ENCODE data around the gene ZBTB16.

Gene ZBTB16

DNA sequence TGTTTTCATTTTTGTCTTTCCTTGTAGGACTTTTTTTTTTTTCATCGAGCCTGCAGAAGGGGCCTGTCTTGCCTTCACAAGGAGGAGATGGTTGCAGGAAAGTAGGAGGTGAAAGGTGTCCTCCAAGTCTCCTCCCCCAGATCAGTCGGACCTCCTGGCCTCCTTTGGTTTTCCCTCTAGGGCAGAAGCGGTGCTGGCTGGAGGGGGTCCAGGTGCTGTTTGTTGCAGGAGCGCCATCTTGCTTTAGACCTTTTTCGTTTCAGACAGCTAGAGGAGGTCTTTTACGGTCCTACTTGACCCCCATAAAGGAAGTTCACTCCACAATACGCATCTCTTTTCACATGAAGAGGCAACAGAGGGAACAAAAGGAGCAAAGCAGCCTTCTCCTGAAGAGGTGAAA, 66.0 kb downstream of the ZBTB16 start:
- TF ChIP-seq, protein P1, sequence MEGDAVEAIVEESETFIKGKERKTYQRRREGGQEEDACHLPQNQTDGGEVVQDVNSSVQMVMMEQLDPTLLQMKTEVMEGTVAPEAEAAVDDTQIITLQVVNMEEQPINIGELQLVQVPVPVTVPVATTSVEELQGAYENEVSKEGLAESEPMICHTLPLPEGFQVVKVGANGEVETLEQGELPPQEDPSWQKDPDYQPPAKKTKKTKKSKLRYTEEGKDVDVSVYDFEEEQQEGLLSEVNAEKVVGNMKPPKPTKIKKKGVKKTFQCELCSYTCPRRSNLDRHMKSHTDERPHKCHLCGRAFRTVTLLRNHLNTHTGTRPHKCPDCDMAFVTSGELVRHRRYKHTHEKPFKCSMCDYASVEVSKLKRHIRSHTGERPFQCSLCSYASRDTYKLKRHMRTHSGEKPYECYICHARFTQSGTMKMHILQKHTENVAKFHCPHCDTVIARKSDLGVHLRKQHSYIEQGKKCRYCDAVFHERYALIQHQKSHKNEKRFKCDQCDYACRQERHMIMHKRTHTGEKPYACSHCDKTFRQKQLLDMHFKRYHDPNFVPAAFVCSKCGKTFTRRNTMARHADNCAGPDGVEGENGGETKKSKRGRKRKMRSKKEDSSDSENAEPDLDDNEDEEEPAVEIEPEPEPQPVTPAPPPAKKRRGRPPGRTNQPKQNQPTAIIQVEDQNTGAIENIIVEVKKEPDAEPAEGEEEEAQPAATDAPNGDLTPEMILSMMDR (IDR thresholded peaks at IDR 0.05): no peak
- Histone ChIP-seq H3K27ac (no peak overlapping the region), H3K4me3 (ENCODE audit: low read depth, low read length) (no peak overlapping the region), H3K9ac (no peak overlapping the region), H3K9me3 (ENCODE audit: control insufficient read depth, low read length) (no peaks in the 10 kb centered on the region), H3K79me2 (peaks cover 49% of the 10 kb centered on the region), H3K27me3 (ENCODE audit: control insufficient read depth, insufficient read depth, low read length) (no peaks in the 10 kb centered on the region), H3K4me1 (peaks cover 15% of the 10 kb centered on the region), H2AFZ (no peak overlapping the region), H3K4me2 (ENCODE audit: low read length) (no peak overlapping the region), H3K36me3 (ENCODE audit: control insufficient read depth, insufficient read depth, low read length) (no peaks in the 10 kb centered on the region)

DNA sequence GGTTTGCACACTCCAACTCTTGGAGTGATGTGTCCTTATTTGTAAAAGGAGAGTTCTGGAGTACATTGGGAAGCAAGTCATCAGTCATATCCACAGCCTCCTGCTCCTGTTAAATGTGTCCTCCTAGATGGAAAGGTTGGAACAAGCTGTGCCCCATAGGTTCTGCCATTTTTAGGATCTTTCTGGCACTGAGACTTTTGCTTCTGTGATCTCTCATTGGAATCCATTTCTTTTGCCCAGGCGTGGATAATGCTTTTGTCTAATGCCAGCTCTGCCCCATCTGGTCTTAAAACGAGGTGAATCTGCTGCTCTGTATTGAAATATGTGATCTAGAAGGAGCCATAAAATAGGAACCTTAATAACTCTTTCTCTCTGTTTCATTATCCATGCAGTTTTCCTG, 66.4 kb downstream of the ZBTB16 start:
- Histone ChIP-seq H3K4me3 (ENCODE audit: low read depth, low read length) (no peak overlapping the region), H3K79me2 (peaks cover 49% of the 10 kb centered on the region), H3K27me3 (ENCODE audit: control insufficient read depth, insufficient read depth, low read length) (no peaks in the 10 kb centered on the region), H2AFZ (no peak overlapping the region), H3K27ac (no peak overlapping the region), H3K36me3 (ENCODE audit: control insufficient read depth, insufficient read depth, low read length) (no peaks in the 10 kb centered on the region), H3K9me3 (ENCODE audit: control insufficient read depth, low read length) (no peaks in the 10 kb centered on the region), H3K4me2 (ENCODE audit: low read length) (no peak overlapping the region), H3K9ac (no peak overlapping the region), H3K4me1 (peaks cover 15% of the 10 kb centered on the region)
- TF ChIP-seq, protein P1 (IDR thresholded peaks at IDR 0.05): no peak

DNA sequence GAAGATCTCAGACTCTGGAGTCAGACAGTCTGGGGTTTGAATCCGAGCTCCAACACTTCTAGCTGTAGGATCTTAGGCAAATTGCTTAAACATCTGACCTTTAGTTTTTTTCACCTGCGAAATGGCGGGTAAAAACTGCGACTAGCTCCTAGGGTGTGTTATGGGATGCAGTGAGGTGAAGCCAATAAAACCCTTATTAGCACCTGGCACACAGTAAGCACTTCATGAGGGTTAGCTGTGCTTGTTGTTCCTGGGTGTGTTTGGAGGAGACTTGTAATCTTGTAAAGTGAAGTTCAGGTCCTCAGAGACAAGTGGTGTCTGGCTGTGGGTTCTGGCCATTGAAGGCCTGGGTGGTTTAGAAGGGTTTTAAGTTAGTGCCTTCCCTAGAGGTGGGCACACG, 68.9 kb downstream of the ZBTB16 start:
- Histone ChIP-seq H3K36me3 (ENCODE audit: control insufficient read depth, insufficient read depth, low read length) (no peaks in the 10 kb centered on the region), H3K4me1 (peaks cover 11% of the 10 kb centered on the region), H3K4me2 (ENCODE audit: low read length) (no peak overlapping the region), H3K79me2 (peaks cover 61% of the 10 kb centered on the region), H3K4me3 (ENCODE audit: low read depth, low read length) (no peak overlapping the region), H3K9me3 (ENCODE audit: control insufficient read depth, low read length) (no peaks in the 10 kb centered on the region), H3K27ac (no peak overlapping the region), H2AFZ (no peak overlapping the region), H3K9ac (no peak overlapping the region), H3K27me3 (ENCODE audit: control insufficient read depth, insufficient read depth, low read length) (no peaks in the 10 kb centered on the region)
- TF ChIP-seq, protein P1 (IDR thresholded peaks at IDR 0.05): no peak

DNA sequence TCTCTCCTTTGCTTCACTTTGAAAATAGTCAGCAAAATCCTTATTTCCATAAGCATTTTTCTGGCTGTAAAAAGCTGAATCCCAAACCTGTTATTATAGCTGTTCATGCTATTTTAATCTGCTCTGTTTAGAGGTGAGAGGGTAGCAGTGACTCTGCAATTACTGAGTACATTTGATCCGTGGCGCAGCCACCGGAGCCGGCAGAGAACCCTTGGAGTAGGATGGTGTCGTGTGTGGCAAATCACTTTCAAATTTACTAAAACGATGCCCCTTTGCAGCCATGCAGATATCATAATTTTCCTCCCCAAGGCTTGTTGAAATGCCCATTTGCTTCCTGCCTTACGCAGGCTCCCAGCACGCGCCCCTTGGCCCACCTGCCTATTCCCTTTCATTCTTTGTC, 69.6 kb downstream of the ZBTB16 start:
- no peak overlapping the region for H2AFZ ChIP-seq
- H3K9ac ChIP-seq: no peak overlapping the region
- H3K36me3 ChIP-seq (ENCODE audit: control insufficient read depth, insufficient read depth, low read length): no peaks in the 10 kb centered on the region

DNA sequence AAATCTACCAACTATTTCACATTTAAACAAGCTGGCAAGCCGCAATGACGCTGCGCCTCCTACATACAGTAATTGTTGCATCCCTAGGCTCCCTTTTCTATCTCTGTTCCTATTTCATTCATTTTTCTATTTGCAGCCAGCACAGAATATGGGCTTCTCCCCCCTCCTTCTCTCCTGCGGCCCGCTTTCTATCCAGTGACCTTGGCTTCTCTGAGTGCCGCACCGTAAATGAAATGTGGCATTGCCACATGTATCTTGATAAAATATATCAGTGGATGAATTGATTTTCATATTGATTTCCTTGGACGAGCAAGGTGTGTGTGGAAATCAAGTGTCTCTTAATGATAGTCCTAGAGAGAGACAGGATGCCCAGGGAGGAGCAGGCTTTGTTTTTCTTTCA, 70.2 kb downstream of the ZBTB16 start:
- peaks cover 65% of the 10 kb centered on the region for H3K79me2 ChIP-seq
- H2AFZ ChIP-seq: no peak overlapping the region
- TF ChIP-seq, protein P1 (IDR thresholded peaks at IDR 0.05): no peak
- H3K4me1 ChIP-seq: peaks cover 4% of the 10 kb centered on the region
- H3K36me3 ChIP-seq (ENCODE audit: control insufficient read depth, insufficient read depth, low read length): no peaks in the 10 kb centered on the region
- H3K9me3 ChIP-seq (ENCODE audit: control insufficient read depth, low read length): no peaks in the 10 kb centered on the region
- H3K4me2 ChIP-seq (ENCODE audit: low read length): no peak overlapping the region
- H3K27me3 ChIP-seq (ENCODE audit: control insufficient read depth, insufficient read depth, low read length): no peaks in the 10 kb centered on the region
- H3K4me3 ChIP-seq (ENCODE audit: low read depth, low read length): no peak overlapping the region
- no peak overlapping the region for H3K9ac ChIP-seq
- no peak overlapping the region for H3K27ac ChIP-seq

More for the DNA sequence above, 69.6 kb downstream of the ZBTB16 start:
- TF ChIP-seq, protein P1 (IDR thresholded peaks at IDR 0.05): no peak
- H3K79me2 ChIP-seq: peaks cover 66% of the 10 kb centered on the region
- no peak overlapping the region for H3K4me2 ChIP-seq (ENCODE audit: low read length)
- no peaks in the 10 kb centered on the region for H3K27me3 ChIP-seq (ENCODE audit: control insufficient read depth, insufficient read depth, low read length)
- H3K9me3 ChIP-seq (ENCODE audit: control insufficient read depth, low read length): no peaks in the 10 kb centered on the region
- no peak overlapping the region for H3K27ac ChIP-seq
- no peak overlapping the region for H3K4me3 ChIP-seq (ENCODE audit: low read depth, low read length)
- peaks cover 6% of the 10 kb centered on the region for H3K4me1 ChIP-seq

Data from parathyroid adenoma (tissue), 2 donors.